A673 (cell line): ENCODE data around the gene RAMAC.

ENCODE experiments used
- EZH2 ChIP-seq: fragments of 200-600 bp; sonication (generic); IDR thresholded peaks from 2 replicates; pipeline ENCODE4 v1.6.1; 2017; ENCODE audit warnings: borderline replicate concordance, low read depth, mild to moderate bottlenecking, mixed read lengths, antibody characterized with exemption, low read length; ENCODE audit not compliant: poor library complexity, severe bottlenecking
- TF ChIP-seq, protein P1 (sequence below): fragments of 300-800, 200-600 bp; sonication (generic); conservative IDR thresholded peaks from 2 replicates; pipeline ENCODE4 v1.5.1; 2017; ENCODE audit warnings: low read depth, mild to moderate bottlenecking, antibody characterized with exemption, low read length, moderate library complexity, mixed read lengths

DNA sequence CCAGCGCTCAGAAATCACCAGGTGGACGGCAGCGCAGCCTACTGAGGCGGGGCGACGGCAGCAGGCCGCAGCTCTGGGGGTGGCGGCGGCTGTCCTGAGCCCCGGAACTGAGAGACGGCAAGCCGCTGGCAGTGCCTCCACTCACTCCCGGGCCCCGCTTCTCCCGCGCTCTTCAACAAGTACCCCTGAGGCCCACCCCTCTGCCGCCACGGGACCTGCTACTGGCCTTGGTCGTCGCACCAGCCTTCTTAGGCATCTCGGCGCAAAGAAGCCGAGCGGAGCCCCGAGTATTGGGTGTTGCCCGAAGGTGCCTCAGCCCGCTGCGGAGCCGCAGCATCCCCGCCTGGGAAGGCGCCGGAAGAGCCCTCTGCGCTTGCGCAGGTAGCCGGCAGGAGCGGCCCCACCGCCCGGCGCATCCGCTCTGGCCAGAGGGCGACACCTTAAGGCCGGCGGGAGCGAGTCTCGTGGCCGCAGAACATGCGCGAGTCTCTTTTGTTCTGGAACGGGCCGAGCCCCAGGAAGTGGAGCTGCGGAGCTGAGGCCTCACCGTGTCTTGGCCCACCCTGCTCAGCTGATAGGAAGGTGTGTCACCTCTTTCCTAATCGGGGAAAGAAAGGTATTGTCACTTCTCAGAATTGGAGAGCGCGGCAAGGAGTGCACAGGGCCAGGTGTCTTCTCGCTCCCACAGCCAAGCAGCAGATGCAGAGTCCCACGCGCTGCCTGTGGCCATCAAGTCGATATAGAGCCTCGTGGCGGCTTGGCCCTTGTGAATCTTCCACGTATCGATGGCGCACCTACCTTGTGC lies 25.5 kb downstream of the RAMAC start, which contains the start of gene C15orf40:
- TF ChIP-seq, protein P1, sequence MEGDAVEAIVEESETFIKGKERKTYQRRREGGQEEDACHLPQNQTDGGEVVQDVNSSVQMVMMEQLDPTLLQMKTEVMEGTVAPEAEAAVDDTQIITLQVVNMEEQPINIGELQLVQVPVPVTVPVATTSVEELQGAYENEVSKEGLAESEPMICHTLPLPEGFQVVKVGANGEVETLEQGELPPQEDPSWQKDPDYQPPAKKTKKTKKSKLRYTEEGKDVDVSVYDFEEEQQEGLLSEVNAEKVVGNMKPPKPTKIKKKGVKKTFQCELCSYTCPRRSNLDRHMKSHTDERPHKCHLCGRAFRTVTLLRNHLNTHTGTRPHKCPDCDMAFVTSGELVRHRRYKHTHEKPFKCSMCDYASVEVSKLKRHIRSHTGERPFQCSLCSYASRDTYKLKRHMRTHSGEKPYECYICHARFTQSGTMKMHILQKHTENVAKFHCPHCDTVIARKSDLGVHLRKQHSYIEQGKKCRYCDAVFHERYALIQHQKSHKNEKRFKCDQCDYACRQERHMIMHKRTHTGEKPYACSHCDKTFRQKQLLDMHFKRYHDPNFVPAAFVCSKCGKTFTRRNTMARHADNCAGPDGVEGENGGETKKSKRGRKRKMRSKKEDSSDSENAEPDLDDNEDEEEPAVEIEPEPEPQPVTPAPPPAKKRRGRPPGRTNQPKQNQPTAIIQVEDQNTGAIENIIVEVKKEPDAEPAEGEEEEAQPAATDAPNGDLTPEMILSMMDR, result peak; percentile 69
- no peak for TF ChIP-seq EZH2
